IMR-90 (cell line): ENCODE measurements around the gene MAGI1. TPM values are rescaled to one million over a fixed set of nuclear protein-coding genes. Genes with fewer than 3 reads are reported as not detected.

Experiments
- ATAC-seq: fragments of 200-7000 bp; cut with Tn5 transposase; 2 replicates; pipeline ENCODE4 v1.9.1; 2020; ENCODE audit warnings: low read depth, mild to moderate bottlenecking, moderate library complexity
- BruUV-seq: library from RNA; stranded (reverse); fragments of 400-500 nt; replicated peaks from 2 replicates; lab custom pipeline; 2021; lab: Mats Ljungman, UMichigan
- CTCF ChIA-PET: fragments of 300-600 bp; formaldehyde crosslinking; extraction: SDS; loops from one replicate; lab custom pipeline; 2021; ENCODE audit warnings: antibody characterized with exemption; lab: Yijun Ruan, JAX
- POLR2A ChIA-PET: fragments of 300-600 bp; sonication (Branson Sonifier 250); formaldehyde crosslinking; loops from one replicate; lab custom pipeline; 2022; ENCODE audit warnings: antibody characterized with exemption; ENCODE audit not compliant: unreplicated experiment; lab: Charles Lee
- DNase-seq: peaks from one replicate; pipeline ENCODE4 v3.0.0; 2013
- H2AFZ ChIP-seq: replicated peaks from 2 replicates; pipeline ENCODE3; 2013; ENCODE audit warnings: low read length, mild to moderate bottlenecking; ENCODE audit not compliant: poor library complexity
- H2AK5ac ChIP-seq: 2 replicates; pipeline ENCODE4 v1.6.1; 2013; ENCODE audit warnings: low read depth, low read length, inconsistent platforms
- H2AK9ac ChIP-seq: replicated peaks from 2 replicates; pipeline ENCODE3; 2013; ENCODE audit warnings: mild to moderate bottlenecking, low read depth, low read length, moderate library complexity; ENCODE audit not compliant: poor library complexity
- H2BK120ac ChIP-seq: 2 replicates; pipeline ENCODE4 v1.6.1; 2013; ENCODE audit warnings: low read depth, low read length, inconsistent platforms
- H2BK15ac ChIP-seq: 3 replicates; pipeline ENCODE4 v1.6.1; 2013; ENCODE audit warnings: low read depth, low read length, inconsistent platforms
- H2BK20ac ChIP-seq: 2 replicates; pipeline ENCODE4 v1.6.1; 2013; ENCODE audit warnings: low read depth, mild to moderate bottlenecking, inconsistent platforms, low read length, moderate library complexity
- H2BK5ac ChIP-seq: 2 replicates; pipeline ENCODE4 v1.6.1; 2013; ENCODE audit warnings: mild to moderate bottlenecking, low read depth, low read length, inconsistent platforms; ENCODE audit not compliant: poor library complexity, severe bottlenecking
- H3K14ac ChIP-seq: replicated peaks from 2 replicates; pipeline ENCODE4 v1.6.1; 2013; ENCODE audit warnings: low read depth, low read length, inconsistent platforms
- H3K18ac ChIP-seq: 2 replicates; pipeline ENCODE4 v1.6.1; 2013; ENCODE audit warnings: low read depth, low read length, control low read depth
- H3K23ac ChIP-seq: 2 replicates; pipeline ENCODE4 v1.6.1; 2013; ENCODE audit warnings: low read depth, low read length, inconsistent platforms
- H3K27ac ChIP-seq: 2 replicates; pipeline ENCODE4 v1.5.1; 2013; ENCODE audit warnings: mild to moderate bottlenecking, control low read depth, low read length; ENCODE audit not compliant: insufficient read depth
- H3K27me3 ChIP-seq: 2 replicates; pipeline ENCODE4 v1.6.1; 2013; ENCODE audit warnings: low read length; ENCODE audit not compliant: control insufficient read depth, insufficient read depth
- H3K36me3 ChIP-seq: 2 replicates; pipeline ENCODE4 v1.6.1; 2013; ENCODE audit warnings: low read length, mixed read lengths; ENCODE audit not compliant: control insufficient read depth, insufficient read depth
- H3K4ac ChIP-seq: 2 replicates; pipeline ENCODE4 v1.6.1; 2013; ENCODE audit warnings: low read depth, low read length, inconsistent platforms
- H3K4me1 ChIP-seq: 2 replicates; pipeline ENCODE4 v1.6.1; 2013; ENCODE audit warnings: low read length, mixed read lengths; ENCODE audit not compliant: control insufficient read depth, insufficient read depth
- H3K4me2 ChIP-seq: 2 replicates; pipeline ENCODE4 v1.6.1; 2013; ENCODE audit warnings: low read depth, mild to moderate bottlenecking, control low read depth, low read length, moderate library complexity
- H3K4me3 ChIP-seq: 2 replicates; pipeline ENCODE4 v1.5.1; 2013; ENCODE audit warnings: low read depth, mild to moderate bottlenecking, control low read depth, low read length, moderate library complexity; ENCODE audit not compliant: insufficient read depth
- H3K56ac ChIP-seq: 2 replicates; pipeline ENCODE4 v1.6.1; 2013; ENCODE audit warnings: low read length, inconsistent platforms; ENCODE audit not compliant: insufficient read depth; ENCODE audit errors: extremely low read depth
- H3K79me1 ChIP-seq, 2 experiments: 2 replicates each; pipeline ENCODE4 v1.6.1; 2013; ENCODE audit warnings: low read length in 2 of 2, inconsistent platforms in 1 of 2, low read depth in 1 of 2
- H3K9ac ChIP-seq: 2 replicates; pipeline ENCODE4 v1.6.1; 2013; ENCODE audit warnings: low read depth, low read length, control low read depth
- H3K9me1 ChIP-seq: 2 replicates; pipeline ENCODE4 v1.6.1; 2013; ENCODE audit warnings: low read length, inconsistent platforms; ENCODE audit not compliant: insufficient read depth
- H3K9me3 ChIP-seq: 2 replicates; pipeline ENCODE4 v1.6.1; 2013; ENCODE audit warnings: low read length; ENCODE audit not compliant: control insufficient read depth, insufficient read depth
- H4K20me1 ChIP-seq: 2 replicates; pipeline ENCODE4 v1.6.1; 2013; ENCODE audit warnings: low read length, inconsistent platforms; ENCODE audit not compliant: insufficient read depth
- H4K5ac ChIP-seq: 2 replicates; pipeline ENCODE4 v1.6.1; 2013; ENCODE audit warnings: mild to moderate bottlenecking, low read depth, low read length, control low read depth
- H4K8ac ChIP-seq, 2 experiments: 2 replicates each; pipeline ENCODE4 v1.6.1; 2013; ENCODE audit warnings: low read depth in 2 of 2, low read length in 2 of 2, control low read depth in 1 of 2, inconsistent platforms in 1 of 2
- H4K91ac ChIP-seq: 2 replicates; pipeline ENCODE4 v1.6.1; 2013; ENCODE audit warnings: low read depth, low read length, inconsistent platforms; ENCODE audit not compliant: insufficient read depth
- CEBPB ChIP-seq: IDR thresholded peaks from 2 replicates; pipeline ENCODE4 v1.6.1; 2012; ENCODE audit warnings: low read depth, low read length, improper control_type of control experiment
- FOS ChIP-seq: fragments of 150-350 bp; IDR thresholded peaks from 2 replicates; pipeline ENCODE4 v1.6.1; 2016; ENCODE audit warnings: low read depth, low read length
- MAFK ChIP-seq: IDR thresholded peaks from 2 replicates; pipeline ENCODE4 v1.6.1; 2012; ENCODE audit warnings: low read depth, low read length, improper control_type of control experiment
- MAZ ChIP-seq: IDR thresholded peaks from 2 replicates; pipeline ENCODE4 v1.6.1; 2012; ENCODE audit warnings: low read depth, mild to moderate bottlenecking, low read length, improper control_type of control experiment, moderate library complexity, borderline replicate concordance
- MXI1 ChIP-seq: IDR thresholded peaks from 2 replicates; pipeline ENCODE4 v1.6.1; 2012; ENCODE audit warnings: low read depth, mild to moderate bottlenecking, low read length, moderate library complexity, borderline replicate concordance
- NFE2L2 ChIP-seq: fragments of 150-350 bp; IDR thresholded peaks from 2 replicates; pipeline ENCODE4 v1.6.1; 2016; ENCODE audit warnings: low read depth, mild to moderate bottlenecking, low read length
- POLR2A ChIP-seq: IDR thresholded peaks from 2 replicates; pipeline ENCODE4 v1.6.1; 2012; ENCODE audit warnings: mild to moderate bottlenecking, low read depth, low read length
- RCOR1 ChIP-seq: IDR thresholded peaks from 2 replicates; pipeline ENCODE4 v1.6.1; 2012; ENCODE audit warnings: mild to moderate bottlenecking, low read length, improper control_type of control experiment; ENCODE audit not compliant: insufficient replicate concordance
- RFX5 ChIP-seq: IDR thresholded peaks from 2 replicates; pipeline ENCODE4 v1.8.0; 2012; ENCODE audit warnings: low read depth, mild to moderate bottlenecking, low read length, moderate library complexity
- SMC3 ChIP-seq: fragments of 150-350 bp; IDR thresholded peaks from 2 replicates; pipeline ENCODE4 v1.6.1; 2016; ENCODE audit warnings: low read depth, mild to moderate bottlenecking, antibody characterized with exemption, low read length, moderate library complexity
- WGBS, 2 experiments: methylation state at CpG; one replicate each; pipeline versions ENCODE4 v1.1.5 to v1.1.7; 2013; ENCODE audit warnings: missing lambda C conversion rate in 2 of 2; ENCODE audit not compliant: insufficient read length in 1 of 2; ENCODE audit errors: extremely low coverage in 2 of 2; 5-methylcytosine and 5-hydroxymethylcytosine counted together
- dilution Hi-C: fragments of 300-500 bp; cut with HindIII; formaldehyde crosslinking; loops from one replicate; pipeline ENCODE4 v1.14.3; 2018; ENCODE audit warnings: low sequenced_read_pairs; ENCODE audit not compliant: unreplicated experiment
- in situ Hi-C: fragments of 300-500 bp; cut with MboI; formaldehyde crosslinking; loops from 3 replicates; pipeline ENCODE4 v1.14.3; 2019; ENCODE audit warnings: low sequenced_read_pairs, inconsistent platforms, mixed read lengths
- intact Hi-C: fragments of 100-400 bp; cut with micrococcal nuclease; formaldehyde crosslinking; loops from 2 replicates; pipeline ENCODE4 v1.10.0; 2022
- polyA plus RNA-seq, 3 experiments: library from polyadenylated mRNA; depleted of rRNA; stranded (reverse); fragments of >200 nt; gene quantifications; 2 replicates each; pipeline ENCODE4 v1.2.3, GENCODE V29; 2012; ENCODE audit warnings: low replicate concordance in 1 of 3
- total RNA-seq: library from RNA; depleted of rRNA; stranded (reverse); fragments of >200 nt; gene quantifications from 2 replicates; pipeline ENCODE4 v1.2.3, GENCODE V29; 2012
- TF ChIP-seq, protein P1 (sequence below): conservative IDR thresholded peaks from 2 replicates; pipeline ENCODE4 v1.5.1; 2012; ENCODE audit warnings: mild to moderate bottlenecking, low read depth, low read length, improper control_type of control experiment
- TF ChIP-seq, protein P2 (sequence below): fragments of 150-350 bp; IDR thresholded peaks from 2 replicates; pipeline ENCODE4 v1.6.1; 2016; ENCODE audit warnings: low read depth, mild to moderate bottlenecking, low read length, moderate library complexity, borderline replicate concordance

The MAGI1 gene
- total and polyA plus RNA-seq, 2 of the 4 experiments (the other 2 are of a cell fraction), result 14.5 to 24.2 TPM

DNA sequence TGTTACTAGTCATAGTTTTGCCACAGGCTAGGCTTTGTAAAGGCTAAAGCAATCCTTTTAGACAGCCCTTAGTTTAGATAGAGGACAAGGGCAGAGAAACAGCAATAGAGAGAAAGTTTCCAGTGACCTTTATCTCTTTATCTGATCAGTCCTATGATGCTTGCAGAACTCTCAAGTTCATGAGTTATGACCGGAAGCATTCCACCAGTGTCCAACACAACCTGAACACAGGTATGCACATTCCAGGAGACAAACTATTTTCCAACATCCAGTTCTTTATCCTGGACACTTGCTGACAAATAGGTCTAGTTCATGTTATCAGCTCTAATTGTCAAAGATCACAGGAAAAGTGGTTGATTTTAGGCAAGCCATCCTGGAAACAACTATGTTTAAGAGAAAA, 422.2 kb downstream of the MAGI1 start:
- Histone ChIP-seq H3K18ac (no peak overlapping the region), H3K56ac (no peak overlapping the region), H4K5ac (no peak overlapping the region), H4K91ac (no peak overlapping the region), H3K23ac (no peak overlapping the region), H3K9me1 (peaks cover 3% of the 10 kb centered on the region; the same call in 1 of the 2 replicates), H3K4me2 (no peak overlapping the region), H2AFZ (no peak overlapping the region), H3K36me3 (no peaks in the 10 kb centered on the region), H3K4me3 (no peak overlapping the region), H3K9ac (no peak overlapping the region), H2BK120ac (no peak overlapping the region), H3K9me3 (no peaks in the 10 kb centered on the region), H4K8ac (no peak overlapping the region), H3K4me1 (peaks cover 1% of the 10 kb centered on the region; the same call in 1 of the 2 replicates), H3K27ac (no peak overlapping the region), H2AK5ac (no peak overlapping the region), H2BK15ac (no peak overlapping the region), H3K14ac (no peak overlapping the region), H2BK5ac (no peak overlapping the region), H2AK9ac (no peak overlapping the region), H2BK20ac (no peak overlapping the region), H3K27me3 (no peaks in the 10 kb centered on the region), H3K4ac (no peak overlapping the region), H4K20me1 (peaks cover 9% of the 10 kb centered on the region; the same call in 1 of the 2 replicates), H3K79me1 (peaks cover 9 to 22% of the 10 kb centered on the region in 2 experiments)
- dilution Hi-C loops, result no loop called here
- WGBS, 2 experiments, result no CpG with 5 or more reads among the region's 1 CpG
- TF ChIP-seq FOS (no peak), CEBPB (no peak), RCOR1 (no peak), POLR2A (no peak), MAFK (no peak), NFE2L2 (no peak), SMC3 (no peak), RFX5 (no peak), MAZ (no peak), MXI1 (no peak)
- TF ChIP-seq, protein P1, sequence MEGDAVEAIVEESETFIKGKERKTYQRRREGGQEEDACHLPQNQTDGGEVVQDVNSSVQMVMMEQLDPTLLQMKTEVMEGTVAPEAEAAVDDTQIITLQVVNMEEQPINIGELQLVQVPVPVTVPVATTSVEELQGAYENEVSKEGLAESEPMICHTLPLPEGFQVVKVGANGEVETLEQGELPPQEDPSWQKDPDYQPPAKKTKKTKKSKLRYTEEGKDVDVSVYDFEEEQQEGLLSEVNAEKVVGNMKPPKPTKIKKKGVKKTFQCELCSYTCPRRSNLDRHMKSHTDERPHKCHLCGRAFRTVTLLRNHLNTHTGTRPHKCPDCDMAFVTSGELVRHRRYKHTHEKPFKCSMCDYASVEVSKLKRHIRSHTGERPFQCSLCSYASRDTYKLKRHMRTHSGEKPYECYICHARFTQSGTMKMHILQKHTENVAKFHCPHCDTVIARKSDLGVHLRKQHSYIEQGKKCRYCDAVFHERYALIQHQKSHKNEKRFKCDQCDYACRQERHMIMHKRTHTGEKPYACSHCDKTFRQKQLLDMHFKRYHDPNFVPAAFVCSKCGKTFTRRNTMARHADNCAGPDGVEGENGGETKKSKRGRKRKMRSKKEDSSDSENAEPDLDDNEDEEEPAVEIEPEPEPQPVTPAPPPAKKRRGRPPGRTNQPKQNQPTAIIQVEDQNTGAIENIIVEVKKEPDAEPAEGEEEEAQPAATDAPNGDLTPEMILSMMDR, result no peak
- TF ChIP-seq, protein P2, sequence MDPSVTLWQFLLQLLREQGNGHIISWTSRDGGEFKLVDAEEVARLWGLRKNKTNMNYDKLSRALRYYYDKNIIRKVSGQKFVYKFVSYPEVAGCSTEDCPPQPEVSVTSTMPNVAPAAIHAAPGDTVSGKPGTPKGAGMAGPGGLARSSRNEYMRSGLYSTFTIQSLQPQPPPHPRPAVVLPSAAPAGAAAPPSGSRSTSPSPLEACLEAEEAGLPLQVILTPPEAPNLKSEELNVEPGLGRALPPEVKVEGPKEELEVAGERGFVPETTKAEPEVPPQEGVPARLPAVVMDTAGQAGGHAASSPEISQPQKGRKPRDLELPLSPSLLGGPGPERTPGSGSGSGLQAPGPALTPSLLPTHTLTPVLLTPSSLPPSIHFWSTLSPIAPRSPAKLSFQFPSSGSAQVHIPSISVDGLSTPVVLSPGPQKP, result no peak
- in situ Hi-C loops, result no loop called here
- no peak for DNase-seq
- BruUV-seq, result no TSS peak
- ATAC-seq, result no peak
- intact Hi-C loops, result no loop called here
- ChIA-PET CTCF (interaction anchor here (0.6 kb wide), 1 partner anchor 177 kb away, joined by 3 read pairs; no protein-coding TSS in a partner anchor), POLR2A (no interaction called here)
